ENCODE data around the gene ADARB2.
"Not testable (repeated sequence)": the region's sequence is repeated elsewhere in the genome, so short reads cannot be mapped to it uniquely, and the experiment has no call there.

Gene ADARB2

GRCh38 chr10:1476455-1476803, 260.9 kb downstream of the ADARB2 start:
- no peak for DNase-seq

- no peak for DNase-seq
Observed at GRCh38 chr10:1475771-1476454, 261.4 kb downstream of the ADARB2 start.

DNA sequence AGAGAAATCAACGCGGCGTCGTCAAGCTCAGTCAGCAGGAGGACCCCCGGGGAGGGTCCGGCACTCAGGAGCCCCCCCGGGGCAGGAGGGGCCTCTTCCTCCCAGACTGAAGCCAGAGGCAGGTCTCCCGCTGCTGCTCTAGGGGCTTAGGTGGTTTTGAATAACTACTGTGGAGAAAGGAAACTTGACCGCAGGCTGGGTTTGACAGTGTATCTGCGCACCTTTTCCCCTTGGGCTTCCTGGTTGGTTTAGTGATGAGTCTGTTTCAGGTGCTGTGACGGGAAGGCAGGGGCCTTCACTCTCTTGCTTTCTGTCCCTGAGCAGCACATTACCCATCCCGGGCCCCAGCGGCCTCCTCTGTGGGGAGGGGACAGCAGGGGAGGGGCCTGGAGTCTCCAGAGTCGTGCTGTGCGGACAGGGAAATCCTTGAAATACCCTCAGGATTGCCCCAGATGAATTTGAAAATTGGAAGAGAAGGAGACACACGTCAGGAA, 262.2 kb downstream of the ADARB2 start:
- no peak for DNase-seq

DNA sequence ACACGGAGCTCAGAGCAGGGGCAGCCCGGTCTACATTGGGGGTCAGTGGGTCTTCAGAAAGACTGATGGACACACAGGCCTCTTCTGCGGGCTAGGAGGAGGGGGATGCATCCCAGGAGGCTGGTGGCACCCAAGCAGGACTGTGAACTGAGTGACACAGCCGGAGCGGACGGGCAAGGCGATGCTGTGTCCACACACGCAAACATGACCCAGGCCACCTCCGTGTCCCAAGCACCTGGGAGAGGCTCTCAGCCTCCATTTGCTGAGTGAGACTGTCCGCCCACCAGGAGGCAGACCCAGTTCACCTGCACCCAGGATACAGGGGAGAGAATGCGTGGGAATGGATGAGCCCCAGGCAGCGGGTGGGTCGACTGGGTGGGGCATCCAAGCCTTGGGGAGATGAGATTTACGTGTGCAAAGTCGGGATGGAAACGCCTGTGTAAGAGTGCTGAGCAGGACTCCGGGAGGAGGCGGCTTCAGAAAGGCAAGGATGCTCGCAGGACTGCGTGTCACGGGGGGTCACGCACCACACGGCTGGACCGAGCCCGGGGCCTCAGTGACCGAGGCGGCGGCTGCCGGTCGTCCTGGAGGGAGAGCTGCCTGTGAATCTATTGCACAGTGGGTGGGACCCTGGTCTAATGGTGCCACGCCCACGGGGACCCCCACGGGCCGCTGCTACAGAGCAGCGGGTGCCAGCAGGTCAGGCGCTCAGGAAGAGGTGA, 262.8 kb downstream of the ADARB2 start:
- no peak for DNase-seq

DNA sequence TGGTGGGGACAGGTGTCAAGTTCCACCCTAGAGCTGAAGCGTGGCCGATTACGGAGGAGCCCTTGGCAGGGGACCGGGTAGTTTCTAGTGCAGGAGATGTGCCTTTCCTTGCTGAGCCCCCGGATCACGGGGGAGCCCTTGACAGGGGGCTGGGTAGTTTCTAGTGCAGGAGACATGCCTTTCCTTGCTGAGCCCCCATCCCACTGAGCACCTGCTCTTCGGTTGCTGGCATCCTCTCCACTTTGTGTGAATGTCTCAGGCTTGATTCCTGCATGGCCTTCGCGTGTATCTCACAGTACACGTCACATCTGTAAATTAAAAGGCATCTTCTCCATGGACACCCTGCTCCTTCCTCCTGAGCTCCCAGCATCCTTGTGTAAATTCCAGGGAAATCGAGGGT, 263.5 kb downstream of the ADARB2 start:
- no peak for DNase-seq

DNA sequence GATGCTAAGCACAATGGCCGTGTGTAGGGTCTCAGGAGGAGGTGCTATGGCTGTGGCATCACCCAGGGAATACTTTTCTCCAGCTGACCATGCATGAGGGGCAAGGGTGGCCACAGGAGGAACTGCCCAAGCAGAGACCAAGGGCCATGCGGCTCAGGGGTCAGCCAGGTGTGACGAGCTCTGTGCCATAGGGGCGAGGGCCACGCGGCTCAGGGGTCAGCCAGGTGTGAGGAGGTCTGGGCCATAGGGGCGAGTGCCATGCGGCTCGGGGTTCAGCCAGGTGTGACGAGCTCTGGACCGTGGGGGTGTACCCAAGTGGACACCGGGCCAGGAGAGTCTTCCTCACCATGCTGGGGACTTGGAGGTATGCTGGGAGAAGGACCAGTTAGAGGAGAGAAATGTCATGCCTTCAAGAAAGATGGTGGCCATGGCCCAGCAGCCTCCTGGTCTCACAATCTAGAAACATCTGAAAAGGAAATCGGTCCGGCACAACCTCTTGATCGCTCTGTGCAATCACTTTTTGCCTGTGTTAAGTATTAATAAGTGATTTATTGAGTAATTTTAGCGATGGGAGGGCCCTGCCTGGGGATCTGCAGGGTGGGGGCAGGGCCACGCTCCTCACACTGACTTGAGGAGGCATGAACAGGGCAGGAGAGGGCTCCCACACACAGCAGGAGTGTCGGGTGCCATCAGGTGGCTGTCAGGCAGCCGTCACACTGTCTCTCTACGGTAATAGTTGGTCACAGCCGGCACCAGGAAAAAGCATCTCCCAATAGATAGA, 265.0 kb downstream of the ADARB2 start:
- DNase-seq, result no peak

- DNase-seq, result no peak
Observed at GRCh38 chr10:1468811-1469210, 268.5 kb downstream of the ADARB2 start.

DNA sequence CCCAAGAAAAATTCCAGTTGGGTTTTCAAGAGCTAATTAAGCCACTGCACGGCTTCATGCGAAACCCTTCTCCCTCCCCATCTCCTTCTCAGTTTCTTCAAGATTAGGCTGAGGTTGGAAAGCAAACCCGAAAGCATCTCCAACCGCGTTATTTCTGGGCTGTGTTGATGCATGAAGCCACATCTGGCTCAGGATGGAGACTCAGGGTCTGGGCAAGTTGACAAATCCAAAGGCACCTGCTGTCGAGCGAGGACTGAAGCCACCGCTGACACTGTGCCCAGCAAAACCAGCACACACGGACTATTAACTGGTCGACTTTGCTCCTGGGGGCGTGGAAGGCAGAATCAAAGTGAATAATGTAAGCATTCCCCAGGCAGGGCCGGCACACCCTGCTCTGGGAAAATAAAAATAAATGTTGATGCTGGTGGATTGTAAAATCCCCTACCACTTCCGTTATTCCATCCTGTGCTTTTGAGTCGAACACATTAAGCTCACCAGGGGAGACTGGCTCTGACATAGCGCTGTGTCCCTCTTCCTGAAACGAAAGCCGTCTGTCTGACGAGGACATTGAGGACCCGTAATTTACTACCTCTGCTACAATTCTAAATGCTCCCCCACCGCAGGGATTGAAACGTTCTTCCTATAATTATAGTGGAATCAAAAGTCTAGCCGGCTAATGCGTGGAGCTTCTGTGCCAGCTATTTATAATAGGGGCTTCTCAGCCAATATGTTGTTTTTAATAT, 269.8 kb downstream of the ADARB2 start:
- no peak for DNase-seq

GRCh38 chr10:1465993-1466764, 271.1 kb downstream of the ADARB2 start:
- DNase-seq, result no peak

- no peak for DNase-seq
Observed at GRCh38 chr10:1465418-1465911, 271.9 kb downstream of the ADARB2 start.

- DNase-seq, result no peak
Observed at GRCh38 chr10:1464881-1465417, 272.4 kb downstream of the ADARB2 start.

DNA sequence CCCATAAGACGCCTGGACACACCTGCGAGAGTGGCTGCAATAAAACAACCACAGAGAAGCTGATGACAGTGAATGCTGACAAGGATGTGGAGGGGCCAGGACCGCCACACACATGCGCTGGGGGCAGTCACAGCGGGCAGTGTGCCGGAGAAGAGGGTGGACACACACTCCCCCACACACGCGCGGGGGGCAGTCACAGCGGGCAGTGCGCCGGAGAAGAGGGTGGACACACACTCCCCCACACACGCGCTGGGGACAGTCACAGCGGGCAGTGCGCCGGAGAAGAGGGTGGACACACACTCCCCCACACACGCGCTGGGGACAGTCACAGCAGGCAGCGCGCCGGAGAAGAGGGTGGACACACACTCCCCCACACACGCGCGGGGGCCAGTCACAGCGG, 273.4 kb downstream of the ADARB2 start:
- not testable (repeated sequence) for DNase-seq

DNA sequence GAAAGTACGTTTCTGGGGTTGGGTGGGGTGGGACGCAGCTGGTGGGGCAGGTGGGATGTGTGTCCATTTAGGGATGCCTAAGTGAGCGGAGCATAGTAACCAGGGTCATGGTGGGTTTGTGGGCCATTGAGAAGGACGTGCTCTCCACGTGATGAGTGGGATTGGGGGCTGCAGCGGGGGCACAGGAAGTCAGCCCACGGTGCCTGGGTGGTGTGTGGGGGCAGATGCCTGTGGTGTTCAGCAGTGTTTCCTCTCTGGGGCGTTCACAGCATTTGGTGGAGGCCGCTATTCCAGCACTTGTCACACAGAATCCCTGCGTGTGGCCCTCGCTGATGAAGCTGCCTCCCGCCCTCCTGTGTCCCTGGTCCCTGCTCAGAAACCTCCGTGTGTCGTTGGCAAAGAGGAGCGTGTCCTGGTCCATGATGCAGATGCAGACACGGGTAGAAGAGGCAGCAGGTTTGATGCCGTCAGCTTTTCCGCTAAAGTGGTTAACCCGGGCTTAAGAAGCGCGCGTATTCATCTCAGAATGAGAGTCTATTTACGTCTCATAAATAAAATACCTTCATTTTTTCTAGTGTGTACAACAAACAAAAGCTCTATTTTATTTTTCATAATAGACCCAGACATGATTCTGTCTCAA, 274.2 kb downstream of the ADARB2 start:
- DNase-seq, result no peak

GRCh38 chr10:1462521-1462920, 274.8 kb downstream of the ADARB2 start:
- DNase-seq, result no peak

DNA sequence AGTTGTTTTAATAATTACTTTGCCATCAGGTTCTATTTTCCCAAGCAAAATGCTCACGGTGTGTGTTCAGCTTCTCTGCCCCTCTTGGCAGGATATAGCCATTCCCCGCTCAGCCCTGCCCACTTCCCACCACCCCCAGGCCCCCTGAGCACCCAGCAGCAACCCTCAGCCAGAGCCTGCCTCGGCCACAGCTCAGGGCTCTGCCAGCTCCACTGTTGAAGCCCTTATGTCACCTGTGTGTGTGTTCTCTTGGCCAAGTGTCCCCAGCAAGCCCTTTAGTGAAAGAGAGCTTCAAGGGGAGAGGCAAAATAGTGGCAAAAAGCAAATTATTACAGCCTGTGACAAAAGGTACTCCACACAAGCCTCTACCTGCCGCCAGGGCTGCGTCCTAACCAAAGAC, 275.3 kb downstream of the ADARB2 start:
- DNase-seq, result no peak

GRCh38 chr10:1461016-1461415, 276.3 kb downstream of the ADARB2 start:
- DNase-seq, result no peak

- not testable (repeated sequence) for DNase-seq
Observed at GRCh38 chr10:1459664-1460063, 277.7 kb downstream of the ADARB2 start.

GRCh38 chr10:1454951-1455350, 282.4 kb downstream of the ADARB2 start:
- no peak for DNase-seq

- DNase-seq, result no peak
Observed at GRCh38 chr10:1454428-1454827, 282.9 kb downstream of the ADARB2 start.

- DNase-seq, result no peak
Observed at GRCh38 chr10:1452777-1453176, 284.5 kb downstream of the ADARB2 start.

DNA sequence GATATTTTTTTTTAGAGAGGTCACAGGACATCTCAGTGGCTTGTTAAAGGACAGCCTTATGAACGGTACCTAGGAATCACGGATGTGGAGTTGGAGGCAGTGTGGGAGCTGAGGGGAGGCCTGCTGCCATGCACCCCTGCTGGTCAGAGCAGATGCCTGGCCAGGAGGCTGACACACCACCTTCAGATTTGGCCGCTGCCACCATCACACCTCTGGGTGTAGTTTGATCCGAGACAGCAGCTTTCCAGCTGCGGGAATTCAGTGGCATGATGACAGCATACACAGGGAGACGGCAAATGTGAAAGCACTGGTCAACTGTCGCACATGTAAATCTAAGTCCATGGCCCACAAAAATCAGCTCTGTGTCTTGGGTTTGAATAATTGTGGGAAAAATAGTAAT, 285.4 kb downstream of the ADARB2 start:
- no peak for DNase-seq
